KOPT-K1 (cell line): ENCODE measurements around the gene SFXN5.
A peak's percentile ranks its signal among the peaks of the same experiment; 100 is the strongest.
"Not testable (repeated sequence)": the region's sequence is repeated elsewhere in the genome, so short reads cannot be mapped to it uniquely, and the experiment has no call there.

Experiments
- H3K27ac ChIP-seq: fragments of 200-600 bp; sonication (generic); 2 replicates; pipeline ENCODE4 v1.5.1; 2016; ENCODE audit warnings: antibody characterized with exemption, mild to moderate bottlenecking, low read depth, low read length; ENCODE audit not compliant: poor library complexity, severe bottlenecking
- H3K36me3 ChIP-seq: fragments of 200-600 bp; sonication (generic); 2 replicates; pipeline ENCODE4 v1.5.1; 2017; ENCODE audit warnings: antibody characterized with exemption, mild to moderate bottlenecking, low read length, moderate library complexity; ENCODE audit not compliant: insufficient read depth
- H3K9me3 ChIP-seq: fragments of 200-600 bp; sonication (generic); 2 replicates; pipeline ENCODE4 v1.5.1; 2017; ENCODE audit warnings: antibody characterized with exemption, low read length, mild to moderate bottlenecking; ENCODE audit not compliant: insufficient read depth, poor library complexity, severe bottlenecking

Gene SFXN5

DNA sequence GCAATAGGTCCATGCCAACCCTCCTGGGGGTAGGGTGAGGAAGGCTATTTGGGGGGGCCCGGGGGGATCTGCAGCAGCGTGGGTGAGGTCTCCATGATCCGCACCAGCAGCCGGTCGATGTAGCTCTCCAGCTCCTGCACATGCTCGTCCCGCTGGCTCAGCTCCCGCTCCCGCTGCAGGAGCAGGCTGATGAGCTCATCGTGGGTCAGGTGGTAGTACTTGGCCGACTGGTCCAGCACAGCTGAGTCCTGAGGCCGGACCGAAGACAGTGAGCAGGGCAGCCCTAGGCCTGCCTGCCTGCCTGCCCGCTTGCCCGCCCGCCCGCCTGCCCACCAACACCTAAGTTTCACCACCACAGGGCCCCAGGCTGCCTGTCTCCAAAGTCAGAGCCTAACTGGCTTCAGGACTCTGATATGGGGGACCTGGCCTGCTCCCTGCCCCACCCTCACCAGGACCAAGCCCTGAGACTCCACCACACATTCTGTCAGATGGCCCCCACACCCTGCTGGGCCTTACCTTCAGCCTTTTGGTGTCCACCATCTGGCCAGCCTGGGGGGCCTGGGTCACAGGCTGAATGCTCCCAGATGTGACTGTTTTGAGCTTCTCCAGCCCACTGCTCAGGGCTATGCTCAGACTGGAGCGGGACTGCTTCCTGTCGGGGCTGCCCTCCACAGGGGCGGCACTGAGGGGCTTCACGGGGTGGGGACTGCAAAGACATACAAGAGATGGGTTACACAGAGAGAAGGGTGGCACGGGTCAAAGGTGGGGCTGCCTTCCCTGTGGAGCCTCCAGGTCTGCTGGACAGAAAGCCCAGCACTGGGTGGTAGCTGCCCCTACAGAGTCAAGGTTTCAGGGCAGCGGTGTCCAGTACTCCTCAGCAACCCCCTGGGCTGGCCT is 4.2 kb upstream of the SFXN5 start:
- Histone ChIP-seq H3K9me3 (no peaks in the 10 kb centered on the region), H3K27ac (no peak overlapping the region), H3K36me3 (no peaks in the 10 kb centered on the region)

DNA sequence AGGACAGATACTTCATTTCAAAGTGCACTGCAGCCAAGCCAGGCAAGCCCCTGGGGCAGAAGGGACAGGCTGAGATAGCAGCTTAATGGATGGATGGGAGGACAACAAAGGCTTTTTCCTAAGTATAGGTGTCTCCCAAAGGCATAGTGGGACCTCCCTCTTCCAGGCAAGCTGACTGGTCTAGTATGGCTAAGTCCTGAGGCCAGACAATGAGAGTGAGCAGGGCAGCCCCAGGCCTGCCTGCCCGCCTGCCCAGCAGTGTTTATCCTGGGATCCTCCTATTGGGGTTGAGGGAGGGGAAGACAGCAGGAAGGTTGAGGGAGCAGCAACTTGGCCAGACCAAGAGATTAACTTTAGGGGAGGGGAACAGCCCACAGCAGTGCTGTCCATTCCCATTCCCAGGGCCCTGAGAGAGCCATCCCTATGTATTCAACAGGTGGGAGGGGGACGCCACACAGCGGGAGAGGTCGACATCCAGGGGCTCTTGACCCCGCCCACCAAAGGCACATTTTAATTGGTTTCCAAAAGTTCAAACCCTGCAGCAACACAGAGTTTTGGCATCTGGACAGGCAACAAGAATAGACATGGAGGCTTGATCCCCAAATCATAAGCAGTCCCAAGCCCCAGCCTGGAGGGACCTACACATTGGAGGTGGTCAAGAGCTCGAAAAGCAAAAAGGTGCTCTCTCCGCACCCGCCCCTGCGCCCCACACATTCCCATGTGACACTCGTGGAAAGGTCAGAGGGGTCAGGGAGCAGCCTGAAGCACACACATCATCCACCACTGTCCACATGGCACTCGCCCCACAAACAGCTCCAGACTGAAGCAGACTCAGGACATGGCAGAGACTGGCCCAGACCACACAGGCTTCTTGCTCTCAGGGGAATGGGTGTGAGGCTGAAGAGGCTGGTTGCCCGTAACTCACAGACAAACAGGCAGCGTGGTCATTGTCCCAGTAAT is 2.9 kb upstream of the SFXN5 start:
- Histone ChIP-seq H3K36me3 (no peaks in the 10 kb centered on the region), H3K9me3 (no peaks in the 10 kb centered on the region), H3K27ac (no peak overlapping the region)

GRCh38 chr2:73072416-73072815 is 904 bp upstream of the SFXN5 start:
- H3K9me3 ChIP-seq = no peaks in the 10 kb centered on the region
- no peaks in the 10 kb centered on the region for H3K36me3 ChIP-seq
- peak overlapping the region; percentile 83 for H3K27ac ChIP-seq

- H3K36me3 ChIP-seq = no peaks in the 10 kb centered on the region
- H3K27ac ChIP-seq = peak overlapping the region; percentile 83
- H3K9me3 ChIP-seq = no peaks in the 10 kb centered on the region
Measured at GRCh38 chr2:73072129-73072395, 550 bp upstream of the SFXN5 start.

GRCh38 chr2:73070643-73071359 is 711 bp downstream of the SFXN5 start:
- Histone ChIP-seq H3K36me3 (no peaks in the 10 kb centered on the region), H3K27ac (peak overlapping the region; percentile 83), H3K9me3 (no peaks in the 10 kb centered on the region)

DNA sequence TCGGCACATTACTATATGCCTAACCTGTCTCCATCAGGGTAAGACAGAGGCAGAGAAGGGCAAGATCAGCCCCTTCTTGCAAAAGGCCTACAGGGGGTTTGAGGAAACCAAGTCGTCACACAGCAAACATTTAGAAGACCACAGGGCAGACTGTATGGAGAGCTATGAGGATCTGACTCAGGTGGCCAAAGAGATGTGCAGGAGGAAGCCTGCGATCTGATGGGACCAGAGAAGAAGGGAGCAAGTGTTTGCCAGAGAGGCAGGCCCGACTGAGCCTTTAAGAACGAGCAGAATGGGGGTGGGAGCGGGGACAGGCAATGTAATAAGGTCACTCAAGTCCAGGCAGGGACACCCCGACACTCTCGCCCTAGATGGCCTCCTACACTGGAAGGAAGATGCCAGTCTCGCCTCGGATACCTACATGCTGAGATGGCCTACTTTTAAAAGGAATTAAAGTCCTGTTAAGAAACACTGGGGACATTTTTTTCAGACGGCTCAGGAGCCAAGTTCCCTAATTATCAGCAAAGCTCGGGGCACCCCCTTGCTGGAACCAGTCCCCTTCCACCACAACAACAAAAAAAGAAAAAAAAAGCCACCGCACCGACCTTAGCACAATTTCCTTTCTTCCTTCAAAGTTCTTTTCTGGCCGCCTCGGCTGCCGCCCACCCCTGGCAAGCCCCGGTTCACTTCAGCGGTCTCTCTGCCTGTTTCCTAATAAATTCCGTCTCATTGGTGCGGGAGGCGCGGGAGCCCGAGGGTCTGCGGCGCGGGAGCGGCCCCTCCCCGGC is 1.5 kb downstream of the SFXN5 start:
- H3K27ac ChIP-seq = peak overlapping the region; percentile 83

DNA sequence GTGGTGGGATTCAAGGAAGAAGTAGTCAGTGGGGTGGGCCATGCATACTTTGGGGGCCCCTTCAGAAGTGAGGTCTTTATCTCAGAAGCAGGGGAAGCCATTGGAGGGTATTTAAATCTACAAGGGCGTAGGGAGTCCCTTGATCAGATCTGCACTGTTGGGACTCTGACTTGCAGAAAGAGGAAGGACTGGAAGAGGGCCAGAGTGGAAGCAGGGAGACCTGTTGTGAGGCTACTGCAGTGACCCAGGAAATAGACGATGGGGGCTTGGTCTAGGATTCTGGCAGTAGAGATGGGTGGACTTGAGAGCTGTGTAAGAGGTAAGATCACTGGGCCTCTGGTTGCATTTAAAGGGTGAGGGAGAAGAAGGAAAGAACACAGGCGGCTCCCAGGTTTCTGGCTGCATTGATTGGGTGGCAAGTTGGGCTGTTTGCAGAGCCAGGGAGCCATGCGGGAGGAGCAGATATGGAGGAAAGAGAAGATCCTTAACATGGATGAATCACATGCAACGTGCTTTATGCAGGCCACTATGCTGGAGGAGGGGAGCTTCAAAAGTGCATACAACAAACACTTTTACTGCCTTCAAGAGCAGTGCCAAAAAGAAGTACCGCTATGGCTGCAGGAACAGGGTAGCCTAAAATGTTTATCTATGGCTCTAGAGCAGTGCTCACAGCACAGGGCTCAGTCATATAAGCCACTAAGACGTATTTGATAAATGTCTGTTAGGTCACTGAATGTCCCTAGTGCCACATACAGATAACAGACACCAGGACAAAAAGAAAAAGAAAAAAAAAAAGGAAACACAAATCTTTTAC is 2.3 kb downstream of the SFXN5 start:
- Histone ChIP-seq H3K27ac (no peak overlapping the region), H3K36me3 (no peaks in the 10 kb centered on the region)

More for the DNA sequence above, 1.5 kb downstream of the SFXN5 start:
- Histone ChIP-seq H3K9me3 (no peaks in the 10 kb centered on the region), H3K36me3 (no peaks in the 10 kb centered on the region)

GRCh38 chr2:73068147-73068546 is 3.4 kb downstream of the SFXN5 start:
- Histone ChIP-seq H3K9me3 (no peaks in the 10 kb centered on the region), H3K27ac (no peak overlapping the region), H3K36me3 (no peaks in the 10 kb centered on the region)

More for the DNA sequence above, 2.3 kb downstream of the SFXN5 start:
- H3K9me3 ChIP-seq = no peaks in the 10 kb centered on the region

DNA sequence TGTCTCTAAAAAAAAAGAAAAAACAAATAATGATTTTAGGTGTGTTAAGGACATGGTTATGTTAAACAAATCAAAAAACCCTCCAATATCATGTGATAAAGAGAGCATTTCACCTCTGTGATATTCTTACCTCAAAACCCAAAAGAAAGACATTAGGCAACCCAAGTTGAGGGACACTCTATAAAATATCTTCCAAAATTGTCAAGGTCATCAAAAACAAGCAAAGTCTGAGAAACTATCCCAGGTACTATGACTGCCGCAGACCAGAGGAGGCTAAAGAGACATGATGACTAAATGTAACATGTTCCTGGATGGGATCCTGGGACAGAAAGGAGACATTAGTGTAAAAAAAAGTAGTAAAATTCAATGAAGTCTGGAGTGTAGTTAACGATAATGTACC is 4.5 kb downstream of the SFXN5 start:
- Histone ChIP-seq H3K27ac (no peak overlapping the region), H3K36me3 (no peaks in the 10 kb centered on the region), H3K9me3 (no peaks in the 10 kb centered on the region)

DNA sequence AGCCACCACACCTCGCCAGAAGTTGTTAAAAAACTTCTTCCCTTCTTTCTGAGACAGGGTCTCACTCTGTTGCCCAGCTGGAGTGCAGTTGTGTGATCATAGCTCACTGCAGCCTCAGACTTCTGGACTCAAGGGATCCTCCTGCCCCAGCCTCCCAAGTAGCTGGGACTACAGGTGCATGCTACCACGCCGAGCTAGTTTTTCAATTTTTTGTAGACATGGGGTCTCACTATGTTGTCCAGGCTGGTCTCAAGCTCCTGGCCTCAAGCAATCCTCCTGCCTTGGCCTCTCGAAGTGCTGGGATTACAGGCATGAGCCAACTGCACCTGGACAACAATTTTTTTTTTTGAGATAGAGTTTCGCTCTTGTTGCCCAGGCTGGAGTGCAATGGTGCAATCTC is 6.4 kb downstream of the SFXN5 start:
- not testable (repeated sequence) for H3K27ac ChIP-seq, H3K9me3 ChIP-seq

DNA sequence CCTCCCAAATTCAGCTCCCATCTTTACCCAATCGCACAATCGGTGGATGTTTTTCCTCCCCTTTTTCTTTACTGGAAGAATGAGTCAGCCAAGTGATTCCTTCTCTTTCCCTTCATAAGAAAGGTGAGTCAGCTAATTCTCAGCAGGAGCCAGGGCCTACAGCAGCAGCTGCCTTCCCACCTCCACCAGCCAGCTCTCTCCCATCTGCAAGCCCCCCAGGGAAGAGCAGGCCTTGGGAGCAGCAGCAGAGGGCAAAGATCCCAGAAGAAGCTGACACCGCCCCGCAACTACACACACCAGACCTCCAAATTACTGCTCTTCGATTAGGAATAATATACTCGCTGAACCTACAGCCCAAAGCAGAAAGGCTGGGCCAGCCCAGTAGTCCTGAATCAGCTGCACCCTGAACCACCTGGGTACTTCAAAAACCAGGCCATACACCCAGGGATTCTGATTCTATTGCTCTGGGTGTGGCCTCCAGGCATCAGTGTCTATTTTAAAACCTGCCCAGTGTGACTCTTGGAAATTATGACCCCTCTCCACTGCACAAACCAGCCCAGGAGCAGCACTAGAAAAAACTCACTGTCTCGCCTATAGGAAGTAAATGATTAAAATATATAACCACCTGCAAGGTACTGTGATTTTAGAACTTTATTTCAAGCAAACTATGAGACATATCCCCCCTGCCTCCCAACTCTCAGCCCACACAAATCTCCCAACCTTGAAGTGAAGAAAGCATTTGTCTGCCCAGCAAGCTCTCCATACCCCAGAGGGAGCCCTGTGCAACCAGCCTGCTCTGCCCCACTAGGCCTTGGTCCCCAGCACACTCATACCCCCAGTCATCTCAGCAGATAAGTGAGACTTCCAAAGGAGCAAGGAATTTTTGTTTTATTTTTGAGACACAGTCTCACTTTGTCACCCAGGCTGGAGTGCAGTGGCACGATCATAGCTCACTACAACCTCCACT is 7.3 kb downstream of the SFXN5 start:
- no peak overlapping the region for H3K27ac ChIP-seq
- H3K9me3 ChIP-seq = no peaks in the 10 kb centered on the region
- no peaks in the 10 kb centered on the region for H3K36me3 ChIP-seq

More for the DNA sequence above, 6.4 kb downstream of the SFXN5 start:
- not testable (repeated sequence) for H3K36me3 ChIP-seq

DNA sequence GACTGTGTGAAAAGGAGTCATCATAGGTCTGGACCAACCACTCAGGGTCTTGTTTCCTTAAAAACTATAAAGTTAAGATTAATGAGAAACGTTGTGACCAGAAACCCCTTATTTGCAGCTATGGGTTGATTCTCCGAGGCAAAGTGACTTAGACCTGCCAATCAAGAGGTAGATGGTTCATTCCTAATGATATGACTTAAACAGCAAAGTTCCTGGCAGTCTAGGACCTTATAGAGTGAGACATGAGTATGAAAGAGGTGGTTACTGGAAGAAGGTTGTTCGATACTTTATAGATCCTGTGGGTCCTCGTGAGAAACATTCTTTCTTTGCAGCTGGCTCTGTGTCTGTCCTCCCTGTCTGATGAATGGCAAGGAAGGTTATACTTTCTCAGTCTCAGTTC is 8.0 kb downstream of the SFXN5 start:
- no peaks in the 10 kb centered on the region for H3K9me3 ChIP-seq
- H3K27ac ChIP-seq = no peak overlapping the region

GRCh38 chr2:73059106-73059505 is 12.4 kb downstream of the SFXN5 start:
- H3K36me3 ChIP-seq = peaks cover 7% of the 10 kb centered on the region; the same call in 1 of the 2 replicates
- H3K9me3 ChIP-seq = peaks cover 19% of the 10 kb centered on the region
- no peak overlapping the region for H3K27ac ChIP-seq

More for the DNA sequence above, 8.0 kb downstream of the SFXN5 start:
- H3K36me3 ChIP-seq = no peaks in the 10 kb centered on the region
